GM13977 (cell line): ENCODE measurements around the gene TP53TG5.

Source experiments
- DNase-seq: peaks from one replicate; pipeline ENCODE4 v3.0.0; 2012; ENCODE audit warnings: low spot score
- CTCF ChIP-seq: IDR thresholded peaks from 2 replicates; pipeline ENCODE4 v1.5.1; 2012; ENCODE audit warnings: mild to moderate bottlenecking, control low read depth; ENCODE audit not compliant: insufficient read depth; ENCODE audit errors: extremely low read depth, missing control alignments
- in situ Hi-C: fragments of 300-500 bp; cut with MboI; formaldehyde crosslinking; loops from one replicate; pipeline ENCODE4 v1.12.0; 2022; ENCODE audit warnings: low sequenced_read_pairs, low pct_unique_long_range_greater_than_20kb, mixed read lengths, inconsistent platforms; ENCODE audit not compliant: unreplicated experiment

The TP53TG5 gene

GRCh38 chr20:45374966-45375365, 3.2 kb downstream of the TP53TG5 start:
- DNase-seq = no peak
- TF ChIP-seq CTCF = no peak
- in situ Hi-C loops = no loop called here

- TF ChIP-seq CTCF = peak; percentile 3
- no peak for DNase-seq
- in situ Hi-C loops = no loop called here
These were observed 4.0 kb downstream of the TP53TG5 start for GRCh38 chr20:45374101-45374467.

DNA sequence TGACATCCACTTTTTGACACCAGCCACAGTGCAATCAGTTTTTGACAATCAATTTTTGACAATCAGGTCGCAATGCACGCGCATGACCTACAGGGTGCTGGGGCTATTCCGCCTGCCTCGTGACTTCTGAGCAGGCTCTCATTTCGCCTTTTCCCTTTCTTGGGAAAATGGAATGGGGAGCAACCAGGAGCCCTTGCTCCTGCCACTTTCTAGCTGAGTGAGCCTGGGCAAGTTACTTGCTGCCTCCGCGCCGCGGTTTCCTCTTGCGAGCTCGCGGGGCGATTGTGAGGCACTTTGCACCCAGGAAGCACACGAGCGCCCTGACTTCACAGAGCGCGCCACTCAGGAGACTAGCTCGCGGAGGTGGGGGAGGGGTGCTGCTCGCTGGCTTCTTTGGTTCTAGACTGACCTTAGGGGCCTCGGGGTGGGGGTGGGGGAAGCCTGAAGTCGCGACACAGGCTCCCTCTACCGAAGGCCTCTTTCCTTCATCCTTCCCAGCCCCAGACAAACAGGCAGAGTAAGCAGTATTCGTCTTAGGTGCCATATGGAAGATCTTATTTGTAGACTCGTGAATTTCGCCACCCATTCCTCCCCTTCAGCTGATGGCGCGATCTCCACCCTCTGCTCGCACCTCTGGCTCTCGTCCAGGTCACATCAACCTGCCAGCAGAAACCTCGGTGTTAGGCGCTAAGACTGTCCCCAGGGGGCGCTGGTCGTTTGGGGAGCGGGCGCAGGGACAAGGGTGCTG, 4.6 kb downstream of the TP53TG5 start:
- TF ChIP-seq CTCF = peak; percentile 95
- in situ Hi-C loops = no loop called here
- DNase-seq = peak; percentile 81

DNA sequence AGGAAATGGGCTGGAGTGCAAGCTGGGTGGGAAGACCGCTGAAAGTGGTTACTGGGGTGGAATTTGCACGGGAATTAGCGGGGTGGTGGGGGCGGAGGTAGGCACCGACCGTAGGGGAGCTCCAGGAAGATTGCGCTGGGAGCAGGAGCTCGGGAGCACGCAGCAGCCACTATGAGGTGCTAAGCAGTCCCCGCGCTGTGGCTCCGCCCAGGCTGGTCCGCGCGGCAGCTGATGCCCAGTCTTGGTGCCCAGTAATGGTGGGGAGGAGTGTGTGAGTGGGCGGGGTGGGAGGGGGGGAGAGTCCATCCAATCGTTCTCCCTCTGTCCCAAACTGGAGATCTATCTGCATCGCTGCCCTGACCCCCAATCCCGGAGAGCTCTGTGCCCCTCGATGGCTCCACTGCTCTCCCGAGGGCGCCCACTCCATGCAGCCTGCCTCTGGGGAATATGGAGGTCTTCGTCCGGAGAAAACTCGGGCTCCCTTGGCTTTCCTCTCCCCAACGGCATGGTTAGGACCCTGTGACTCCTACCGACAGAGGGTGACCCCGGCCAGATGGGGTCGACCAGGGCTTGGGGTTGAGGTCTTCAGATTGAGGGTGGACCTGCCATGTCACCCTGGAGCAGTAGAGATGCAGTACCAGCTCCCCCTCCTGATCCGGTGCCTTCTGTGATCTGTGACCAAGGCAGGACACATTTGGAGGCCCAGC, 5.3 kb downstream of the TP53TG5 start:
- in situ Hi-C loops = no loop called here
- no peak for DNase-seq
- TF ChIP-seq CTCF = no peak

DNA sequence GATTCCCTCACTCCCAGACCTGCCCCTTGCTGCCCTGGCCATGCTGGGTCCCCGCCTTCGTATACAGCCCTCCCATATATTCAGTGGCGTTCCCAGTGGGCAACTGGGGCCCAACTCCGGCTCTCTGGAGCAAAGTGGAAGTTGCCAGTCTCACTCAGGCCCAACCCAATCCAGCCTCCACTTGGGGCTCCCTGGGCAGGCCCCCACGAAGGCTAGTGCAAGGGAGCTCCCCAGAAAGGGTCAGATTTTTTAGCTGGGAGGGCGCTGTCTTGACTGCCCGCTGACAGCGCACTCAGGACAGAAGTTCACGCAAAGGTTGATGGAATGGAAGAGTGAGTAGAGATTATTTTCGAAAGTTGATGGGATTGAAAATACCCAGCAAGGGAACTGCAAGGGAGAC, 5.9 kb downstream of the TP53TG5 start:
- TF ChIP-seq CTCF = no peak
- in situ Hi-C loops = no loop called here
- no peak for DNase-seq

- in situ Hi-C loops = no loop called here
- DNase-seq = no peak
- TF ChIP-seq CTCF = no peak
These were observed 7.5 kb downstream of the TP53TG5 start for GRCh38 chr20:45370571-45371160.
